Measurements from ENCODE around the gene KCNH5. TPM values are rescaled to one million over a fixed set of nuclear protein-coding genes. Genes with fewer than 3 reads are reported as not detected.
"Not testable (repeated sequence)": the region's sequence is repeated elsewhere in the genome, so short reads cannot be mapped to it uniquely, and the experiment has no call there.

KCNH5 gene
- total RNA-seq, 2 experiments from 2014 or later, result not detected

- H3K27me3 Mint-ChIP-seq, result no peaks in the 10 kb centered on the region
- H3K27ac Mint-ChIP-seq, result no peak overlapping the region
- no peak for DNase-seq
- no peaks in the 10 kb centered on the region for H3K36me3 Mint-ChIP-seq (ENCODE audit: low read depth)
- no peaks in the 10 kb centered on the region for H3K4me1 Mint-ChIP-seq
- H3K9me3 Mint-ChIP-seq, result peaks cover 10% of the 10 kb centered on the region
- ChIA-PET CTCF (no interaction called here), POLR2A (no interaction called here)
- no peak overlapping the region for H3K4me3 Mint-ChIP-seq
Measured at GRCh38 chr14:62894736-62895135, 150.5 kb downstream of the KCNH5 start.

- no peak overlapping the region for H3K4me3 Mint-ChIP-seq
- ChIA-PET CTCF (no interaction called here), POLR2A (no interaction called here)
- H3K36me3 Mint-ChIP-seq (ENCODE audit: low read depth), result no peaks in the 10 kb centered on the region
- H3K27ac Mint-ChIP-seq, result no peak overlapping the region
- H3K27me3 Mint-ChIP-seq, result no peaks in the 10 kb centered on the region
- DNase-seq, result no peak
- H3K4me1 Mint-ChIP-seq, result no peaks in the 10 kb centered on the region
- peaks cover 10% of the 10 kb centered on the region for H3K9me3 Mint-ChIP-seq
Measured at GRCh38 chr14:62889364-62889763, 155.9 kb downstream of the KCNH5 start.

- no peak overlapping the region for H3K27ac Mint-ChIP-seq
- H3K4me3 Mint-ChIP-seq, result no peak overlapping the region
Measured at GRCh38 chr14:62886461-62886860, 158.8 kb downstream of the KCNH5 start.

GRCh38 chr14:62885451-62885850 is 159.8 kb downstream of the KCNH5 start:
- H3K27ac Mint-ChIP-seq, result no peak overlapping the region
- DNase-seq, result no peak
- ChIA-PET POLR2A (no interaction called here), CTCF (no interaction called here)
- peaks cover 5% of the 10 kb centered on the region for H3K9me3 Mint-ChIP-seq
- H3K27me3 Mint-ChIP-seq, result no peaks in the 10 kb centered on the region
- H3K36me3 Mint-ChIP-seq (ENCODE audit: low read depth), result no peaks in the 10 kb centered on the region
- H3K4me1 Mint-ChIP-seq, result no peaks in the 10 kb centered on the region
- no peak overlapping the region for H3K4me3 Mint-ChIP-seq

More at GRCh38 chr14:62886461-62886860, 158.8 kb downstream of the KCNH5 start:
- Mint-ChIP-seq H3K27me3 (no peaks in the 10 kb centered on the region), H3K9me3 (peaks cover 10% of the 10 kb centered on the region), H3K36me3 (ENCODE audit: low read depth) (no peaks in the 10 kb centered on the region), H3K4me1 (no peaks in the 10 kb centered on the region)
- DNase-seq, result no peak
- POLR2A ChIA-PET, result no interaction called here
- CTCF ChIA-PET, result no interaction called here

- no peaks in the 10 kb centered on the region for H3K36me3 Mint-ChIP-seq (ENCODE audit: low read depth)
- ChIA-PET POLR2A (no interaction called here), CTCF (no interaction called here)
- DNase-seq, result no peak
- H3K4me1 Mint-ChIP-seq, result no peaks in the 10 kb centered on the region
- H3K27me3 Mint-ChIP-seq, result no peaks in the 10 kb centered on the region
- H3K9me3 Mint-ChIP-seq, result no peaks in the 10 kb centered on the region
- H3K27ac Mint-ChIP-seq, result no peak overlapping the region
- no peak overlapping the region for H3K4me3 Mint-ChIP-seq
Measured at GRCh38 chr14:62882967-62883366, 162.3 kb downstream of the KCNH5 start.

GRCh38 chr14:62866376-62866775 is 178.9 kb downstream of the KCNH5 start:
- Mint-ChIP-seq H3K9me3 (peaks cover 4% of the 10 kb centered on the region), H3K36me3 (ENCODE audit: low read depth) (no peaks in the 10 kb centered on the region), H3K27ac (no peak overlapping the region), H3K4me3 (no peak overlapping the region), H3K27me3 (no peaks in the 10 kb centered on the region), H3K4me1 (no peaks in the 10 kb centered on the region)
- CTCF ChIA-PET, result no interaction called here
- no peak for DNase-seq
- POLR2A ChIA-PET, result no interaction called here

GRCh38 chr14:62864588-62864987 is 180.7 kb downstream of the KCNH5 start:
- H3K9me3 Mint-ChIP-seq, result peaks cover 7% of the 10 kb centered on the region
- no peak for DNase-seq
- ChIA-PET CTCF (no interaction called here), POLR2A (no interaction called here)
- H3K4me1 Mint-ChIP-seq, result no peaks in the 10 kb centered on the region
- no peak overlapping the region for H3K4me3 Mint-ChIP-seq
- no peak overlapping the region for H3K27ac Mint-ChIP-seq
- H3K27me3 Mint-ChIP-seq, result no peaks in the 10 kb centered on the region
- no peaks in the 10 kb centered on the region for H3K36me3 Mint-ChIP-seq (ENCODE audit: low read depth)

- POLR2A ChIA-PET; CTCF ChIA-PET; H3K4me3 Mint-ChIP-seq; H3K27ac Mint-ChIP-seq; H3K4me1 Mint-ChIP-seq; H3K9me3 Mint-ChIP-seq; H3K27me3 Mint-ChIP-seq; DNase-seq; H3K36me3 Mint-ChIP-seq (ENCODE audit: low read depth): not testable (repeated sequence)
Measured at GRCh38 chr14:62858011-62858410, 187.2 kb downstream of the KCNH5 start.

GRCh38 chr14:62854951-62855350 is 190.3 kb downstream of the KCNH5 start:
- CTCF ChIA-PET, result no interaction called here
- Mint-ChIP-seq H3K36me3 (ENCODE audit: low read depth) (no peaks in the 10 kb centered on the region), H3K27me3 (no peaks in the 10 kb centered on the region), H3K9me3 (no peaks in the 10 kb centered on the region), H3K4me3 (no peak overlapping the region), H3K27ac (no peak overlapping the region), H3K4me1 (no peaks in the 10 kb centered on the region)
- POLR2A ChIA-PET, result no interaction called here
- no peak for DNase-seq

- no peaks in the 10 kb centered on the region for H3K36me3 Mint-ChIP-seq (ENCODE audit: low read depth)
- H3K9me3 Mint-ChIP-seq, result no peaks in the 10 kb centered on the region
- H3K27me3 Mint-ChIP-seq, result no peaks in the 10 kb centered on the region
- H3K4me3 Mint-ChIP-seq, result no peak overlapping the region
- H3K4me1 Mint-ChIP-seq, result no peaks in the 10 kb centered on the region
- ChIA-PET CTCF (no interaction called here), POLR2A (no interaction called here)
- no peak overlapping the region for H3K27ac Mint-ChIP-seq
- no peak for DNase-seq
Measured at GRCh38 chr14:62847168-62847567, 198.1 kb downstream of the KCNH5 start.

- no peak overlapping the region for H3K27ac Mint-ChIP-seq
- H3K4me1 Mint-ChIP-seq, result no peaks in the 10 kb centered on the region
- H3K9me3 Mint-ChIP-seq, result no peaks in the 10 kb centered on the region
- DNase-seq, result no peak
- no peaks in the 10 kb centered on the region for H3K27me3 Mint-ChIP-seq
- POLR2A ChIA-PET, result no interaction called here
- H3K4me3 Mint-ChIP-seq, result no peak overlapping the region
- no peaks in the 10 kb centered on the region for H3K36me3 Mint-ChIP-seq (ENCODE audit: low read depth)
- CTCF ChIA-PET, result no interaction called here
Measured at GRCh38 chr14:62844546-62844945, 200.7 kb downstream of the KCNH5 start.

GRCh38 chr14:62824086-62824485 is 221.2 kb downstream of the KCNH5 start:
- Mint-ChIP-seq H3K4me3 (no peak overlapping the region), H3K36me3 (ENCODE audit: low read depth) (no peaks in the 10 kb centered on the region), H3K27ac (no peak overlapping the region), H3K4me1 (no peaks in the 10 kb centered on the region), H3K27me3 (no peaks in the 10 kb centered on the region), H3K9me3 (peaks cover 9% of the 10 kb centered on the region)
- ChIA-PET CTCF (no interaction called here), POLR2A (no interaction called here)
- no peak for DNase-seq

- Mint-ChIP-seq H3K27ac (no peak overlapping the region), H3K9me3 (peaks cover 6% of the 10 kb centered on the region), H3K4me1 (no peaks in the 10 kb centered on the region), H3K4me3 (no peak overlapping the region), H3K27me3 (no peaks in the 10 kb centered on the region), H3K36me3 (ENCODE audit: low read depth) (no peaks in the 10 kb centered on the region)
- ChIA-PET CTCF (no interaction called here), POLR2A (no interaction called here)
- no peak for DNase-seq
Measured at GRCh38 chr14:62819931-62820330, 225.3 kb downstream of the KCNH5 start.

GRCh38 chr14:62807636-62808035 is 237.6 kb downstream of the KCNH5 start:
- Mint-ChIP-seq H3K4me1 (no peaks in the 10 kb centered on the region), H3K27ac (no peak overlapping the region), H3K9me3 (peaks cover 7% of the 10 kb centered on the region), H3K27me3 (no peaks in the 10 kb centered on the region), H3K36me3 (ENCODE audit: low read depth) (no peaks in the 10 kb centered on the region), H3K4me3 (no peak overlapping the region)
- ChIA-PET CTCF (no interaction called here), POLR2A (no interaction called here)
- no peak for DNase-seq

GRCh38 chr14:62800577-62800976 is 244.7 kb downstream of the KCNH5 start:
- H3K4me3 Mint-ChIP-seq, result no peak overlapping the region
- no peak for DNase-seq
- no peaks in the 10 kb centered on the region for H3K9me3 Mint-ChIP-seq
- ChIA-PET POLR2A (no interaction called here), CTCF (no interaction called here)
- H3K4me1 Mint-ChIP-seq, result no peaks in the 10 kb centered on the region
- H3K27ac Mint-ChIP-seq, result no peak overlapping the region
- H3K27me3 Mint-ChIP-seq, result no peaks in the 10 kb centered on the region
- H3K36me3 Mint-ChIP-seq (ENCODE audit: low read depth), result no peaks in the 10 kb centered on the region

Measured in activated CD4-positive, alpha-beta memory T cell treated with anti-CD3 and anti-CD28 coated beads, Interleukin-2, amount 10 ng/mL, durations not matched to agents 7 days and 5 days (primary cell).